Keratinocyte (primary cell): ENCODE data around the gene TMEM220. TPM values are rescaled to one million over a fixed set of nuclear protein-coding genes. Genes with fewer than 3 reads are reported as not detected.

Source experiments
- DNase-seq: peaks from one replicate; pipeline ENCODE4 v3.0.0-alpha.2; 2011; ENCODE audit warnings: low read depth, missing footprints, low spot score
- FAIRE-seq: peaks from 2 replicates; lab custom pipeline; 2011; peaks lifted over from hg19 to GRCh38; lab: Jason Lieb, UNC
- H2AFZ ChIP-seq: 2 replicates; pipeline ENCODE4 v1.6.0; 2012; ENCODE audit warnings: low read length, control low read depth, inconsistent platforms; ENCODE audit not compliant: control insufficient read depth
- H3K27ac ChIP-seq: 2 replicates; pipeline ENCODE4 v1.5.1; 2011; ENCODE audit warnings: low read length; ENCODE audit not compliant: control insufficient read depth, insufficient read depth
- H3K27me3 ChIP-seq: 3 replicates; pipeline ENCODE4 v1.6.0; 2011; ENCODE audit warnings: low read length; ENCODE audit not compliant: control insufficient read depth, insufficient read depth; ENCODE audit errors: extremely low read depth
- H3K36me3 ChIP-seq, 2 experiments: 2 replicates in 1 of 2; 3 replicates in 1 of 2; pipeline ENCODE4 v1.5.1; 2011; ENCODE audit warnings: low read length in 2 of 2, mild to moderate bottlenecking in 1 of 2; ENCODE audit not compliant: control insufficient read depth in 2 of 2, insufficient read depth in 2 of 2; ENCODE audit errors: extremely low read depth in 1 of 2
- H3K4me1 ChIP-seq: 3 replicates; pipeline ENCODE4 v1.5.1; 2011; ENCODE audit warnings: low read length; ENCODE audit not compliant: control insufficient read depth, insufficient read depth; ENCODE audit errors: extremely low read depth
- H3K4me2 ChIP-seq: 3 replicates; pipeline ENCODE4 v1.6.0; 2011; ENCODE audit warnings: low read depth, low read length; ENCODE audit not compliant: control insufficient read depth, insufficient read depth; ENCODE audit errors: extremely low read depth
- H3K4me3 ChIP-seq, 3 experiments: fragments of 200-600 bp in 1 of 3; sonication (generic) in 1 of 3; 2 replicates in 2 of 3; 3 replicates in 1 of 3; pipeline ENCODE4 v1.5.1; 2011 to 2016; ENCODE audit warnings: low read length in 3 of 3, mild to moderate bottlenecking in 3 of 3, control low read depth in 2 of 3, inconsistent platforms in 1 of 3, low read depth in 1 of 3, mixed read lengths in 1 of 3, mixed run types in 1 of 3, moderate library complexity in 1 of 3; ENCODE audit not compliant: control insufficient read depth in 2 of 3, insufficient read depth in 2 of 3; ENCODE audit errors: extremely low read depth in 1 of 3
- H3K79me2 ChIP-seq: 2 replicates; pipeline ENCODE4 v1.6.0; 2012; ENCODE audit warnings: low read length; ENCODE audit not compliant: control insufficient read depth, insufficient read depth
- H3K9ac ChIP-seq: 3 replicates; pipeline ENCODE4 v1.6.0; 2011; ENCODE audit warnings: low read length; ENCODE audit not compliant: control insufficient read depth, insufficient read depth; ENCODE audit errors: extremely low read depth
- H3K9me1 ChIP-seq: 3 replicates; pipeline ENCODE4 v1.6.0; 2011; ENCODE audit warnings: low read length; ENCODE audit not compliant: control insufficient read depth, insufficient read depth; ENCODE audit errors: extremely low read depth
- H3K9me3 ChIP-seq: 2 replicates; pipeline ENCODE4 v1.5.1; 2012; ENCODE audit warnings: low read depth, low read length; ENCODE audit not compliant: control insufficient read depth
- H4K20me1 ChIP-seq: 3 replicates; pipeline ENCODE4 v1.6.0; 2011; ENCODE audit warnings: low read length; ENCODE audit not compliant: control insufficient read depth, insufficient read depth; ENCODE audit errors: extremely low read depth
- CTCF ChIP-seq, 3 experiments: IDR thresholded peaks in 1 of 3; conservative IDR thresholded peaks in 1 of 3; optimal IDR thresholded peaks in 1 of 3; 2 replicates in 2 of 3; 3 replicates in 1 of 3; pipeline versions ENCODE3 to v1.5.1; 2011; ENCODE audit warnings: low read length in 3 of 3, mild to moderate bottlenecking in 3 of 3, moderate library complexity in 2 of 3, control low read depth in 1 of 3, inconsistent platforms in 1 of 3; ENCODE audit not compliant: insufficient read depth in 2 of 3; ENCODE audit errors: extremely low read depth in 1 of 3
- EZH2 ChIP-seq: IDR thresholded peaks from one replicate; pipeline ENCODE4 v1.6.1; 2012; ENCODE audit warnings: inconsistent platforms, mild to moderate bottlenecking, low read length, moderate library complexity
- dilution Hi-C: fragments of 300-500 bp; cut with MboI; formaldehyde crosslinking; loops from one replicate; pipeline ENCODE4 v1.7.0; 2020; ENCODE audit warnings: low sequenced_read_pairs; ENCODE audit not compliant: extremely low pct_ligation_motif_present
- polyA plus RNA-seq, 5 experiments: library from polyadenylated mRNA; depleted of rRNA in 3 of 5; stranded (reverse) in 3 of 5; stranded (forward) in 1 of 5; unstranded in 1 of 5; fragments of >200 nt; gene quantifications; 1 replicate in 1 of 5; 2 replicates in 3 of 5; 3 replicates in 1 of 5; pipeline versions ENCODE4 v1.2.1 to v1.2.3, GENCODE V29; 2011 to 2012; ENCODE audit warnings: missing spikeins in 2 of 5, low read depth in 1 of 5, low replicate concordance in 1 of 5

The TMEM220 gene
- polyA plus RNA-seq, 1 donor (not counting 4 experiments of a cell fraction or from before 2014, with no cell fraction given) = 3.3 TPM

- dilution Hi-C loops = no loop called here
- Histone ChIP-seq H3K9me3 (no peaks in the 10 kb centered on the region), H3K79me2 (no peaks in the 10 kb centered on the region), H3K27ac (no peak overlapping the region), H4K20me1 (no peaks in the 10 kb centered on the region), H3K9ac (no peak overlapping the region), H3K4me3 (no peak overlapping the region), H3K9me1 (no peaks in the 10 kb centered on the region), H2AFZ (no peak overlapping the region), H3K4me1 (no peaks in the 10 kb centered on the region), H3K27me3 (peaks cover 11% of the 10 kb centered on the region), H3K36me3 (no peaks in the 10 kb centered on the region), H3K4me2 (no peak overlapping the region)
- no peak for FAIRE-seq
- TF ChIP-seq EZH2 (no peak), CTCF (optimal IDR thresholded peaks at IDR 0.05 in 1 of 3, IDR thresholded peaks at IDR 0.05 in 1 of 3, conservative IDR thresholded peaks at IDR 0.05 in 1 of 3; ENCODE audit: extremely low read depth in 1 of 3, insufficient read depth in 2 of 3, low read length in 3 of 3) (no peak)
- DNase-seq = no peak
Measured at GRCh38 chr17:10751563-10751962, 21.7 kb upstream of the TMEM220 start.

DNA sequence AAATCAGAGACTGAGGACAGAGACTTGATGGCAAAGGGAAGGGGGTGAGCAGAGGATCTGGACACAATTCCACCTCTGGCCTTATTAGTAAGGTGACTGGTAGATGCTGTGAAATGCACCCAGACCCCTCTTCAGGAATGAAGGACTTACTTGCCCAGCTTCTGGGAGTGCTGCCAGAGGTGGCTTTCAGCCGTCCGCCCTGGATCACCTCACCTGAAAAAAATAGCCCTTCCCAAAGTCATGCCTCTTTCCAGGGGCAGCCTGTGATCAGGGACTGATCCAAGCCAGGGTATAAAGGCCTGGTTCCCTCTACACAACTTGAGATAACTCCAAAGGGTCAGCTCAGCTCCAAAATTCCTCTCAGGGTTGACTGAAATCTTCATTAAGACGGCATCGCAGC is 20.4 kb upstream of the TMEM220 start:
- no peaks in the 10 kb centered on the region for H3K36me3 ChIP-seq
- H3K27me3 ChIP-seq = peaks cover 11% of the 10 kb centered on the region
- FAIRE-seq = no peak
- no peak overlapping the region for H3K4me3 ChIP-seq
- H2AFZ ChIP-seq = no peak overlapping the region
- H3K27ac ChIP-seq = no peak overlapping the region
- no peaks in the 10 kb centered on the region for H3K9me1 ChIP-seq
- no peaks in the 10 kb centered on the region for H3K79me2 ChIP-seq
- no peak overlapping the region for H3K4me2 ChIP-seq
- DNase-seq = no peak
- H3K9me3 ChIP-seq = no peaks in the 10 kb centered on the region
- dilution Hi-C loops = no loop called here
- H3K9ac ChIP-seq = no peak overlapping the region
- TF ChIP-seq CTCF (optimal IDR thresholded peaks at IDR 0.05 in 1 of 3, IDR thresholded peaks at IDR 0.05 in 1 of 3, conservative IDR thresholded peaks at IDR 0.05 in 1 of 3; ENCODE audit: extremely low read depth in 1 of 3, insufficient read depth in 2 of 3, low read length in 3 of 3) (no peak), EZH2 (no peak)
- H3K4me1 ChIP-seq = peaks cover 4% of the 10 kb centered on the region
- no peaks in the 10 kb centered on the region for H4K20me1 ChIP-seq
